K562 (cell line): ENCODE results near the gene HK2. TPM values are rescaled to one million over a fixed set of nuclear protein-coding genes. Genes with fewer than 3 reads are reported as not detected.

Source experiments
- ATAC-seq: fragments of 200-7000 bp; cut with Tn5 transposase; 3 replicates; pipeline ENCODE4 v1.9.1; 2020; ENCODE audit warnings: moderate library complexity
- BruUV-seq: library from RNA; stranded (reverse); fragments of 400-500 nt; replicated peaks from 2 replicates; lab custom pipeline; 2021; lab: Mats Ljungman, UMichigan
- CTCF ChIA-PET: fragments of 300-600 bp; formaldehyde crosslinking; extraction: SDS; loops from one replicate; lab custom pipeline; 2021; ENCODE audit warnings: low intra/inter-chr PET ratio; lab: Yijun Ruan, JAX
- POLR2A ChIA-PET: fragments of 300-600, 350-650 bp; sonication (Branson Sonifier 250); formaldehyde crosslinking; extraction: SDS; loops from one replicate; lab custom pipeline; 2021; ENCODE audit warnings: antibody characterized with exemption, inconsistent platforms; lab: Yijun Ruan, JAX
- DNase-seq, 4 experiments: peaks; one replicate each; pipeline versions ENCODE4 v3.0.0 to v3.0.0-alpha.2; 2011 to 2018; ENCODE audit warnings: low spot score in 3 of 4, mixed read lengths in 3 of 4; ENCODE audit errors: extremely low read depth in 1 of 4
- FAIRE-seq: peaks from 2 replicates; lab custom pipeline; 2011; peaks lifted over from hg19 to GRCh38; lab: Jason Lieb, UNC
- H2AFZ ChIP-seq: 2 replicates; pipeline ENCODE4 v1.6.0; 2011; ENCODE audit warnings: low read depth, low read length, control low read depth, inconsistent platforms
- H3K27ac ChIP-seq: fragments of 200-600 bp; 3 replicates; pipeline ENCODE4 v1.8.0; 2011; ENCODE audit warnings: low read depth, mild to moderate bottlenecking, control low read depth, inconsistent platforms, low read length, moderate library complexity, mixed read lengths; ENCODE audit errors: extremely low read depth
- H3K27me3 ChIP-seq, 2 experiments: fragments of 300-600 bp in 1 of 2; 2 replicates in 1 of 2; 3 replicates in 1 of 2; pipeline versions ENCODE4 v1.6.0 to v1.8.0; 2011; ENCODE audit warnings: inconsistent platforms in 2 of 2, low read length in 2 of 2, mild to moderate bottlenecking in 1 of 2, mixed read lengths in 1 of 2, moderate library complexity in 1 of 2; ENCODE audit not compliant: control insufficient read depth in 2 of 2, insufficient read depth in 2 of 2
- H3K36me3 ChIP-seq: fragments of 300-600 bp; 3 replicates; pipeline ENCODE4 v1.8.0; 2011; ENCODE audit warnings: mild to moderate bottlenecking, low read length, inconsistent platforms; ENCODE audit not compliant: control insufficient read depth, insufficient read depth
- H3K4me1 ChIP-seq, 2 experiments: fragments of 200-600 bp in 1 of 2; replicated peaks in 1 of 2; 2 replicates in 1 of 2; 3 replicates in 1 of 2; pipeline versions ENCODE4 v1.5.1 to v1.8.0; 2011; ENCODE audit warnings: inconsistent platforms in 2 of 2, low read length in 2 of 2, mild to moderate bottlenecking in 1 of 2, mixed read lengths in 1 of 2, moderate library complexity in 1 of 2; ENCODE audit not compliant: control insufficient read depth in 2 of 2, insufficient read depth in 2 of 2
- H3K4me2 ChIP-seq: 2 replicates; pipeline ENCODE4 v1.6.1; 2011; ENCODE audit warnings: low read length, control low read depth, inconsistent platforms, mixed read lengths; ENCODE audit not compliant: insufficient read depth
- H3K4me3 ChIP-seq: fragments of 200-600 bp; sonication (generic), shearing (Covaris generic); 2 replicates; pipeline ENCODE4 v1.5.1; 2016; ENCODE audit warnings: control low read depth, inconsistent platforms
- H3K79me2 ChIP-seq: fragments of 200-600 bp; 3 replicates; pipeline ENCODE4 v1.8.0; 2011; ENCODE audit warnings: low read length, inconsistent platforms; ENCODE audit not compliant: control insufficient read depth, insufficient read depth
- H3K9ac ChIP-seq, 2 experiments: 2 replicates each; pipeline versions ENCODE4 v1.6.0 to v1.6.1; 2011; ENCODE audit warnings: low read depth in 2 of 2, low read length in 2 of 2, control low read depth in 1 of 2, inconsistent platforms in 1 of 2, mild to moderate bottlenecking in 1 of 2, mixed read lengths in 1 of 2; ENCODE audit not compliant: insufficient read depth in 1 of 2
- H3K9me1 ChIP-seq: one replicate; pipeline ENCODE4 v1.6.0; 2011; ENCODE audit warnings: inconsistent platforms, mild to moderate bottlenecking, low read length, moderate library complexity; ENCODE audit not compliant: control insufficient read depth, insufficient read depth
- H3K9me3 ChIP-seq: replicated peaks from 2 replicates; pipeline ENCODE4 v1.5.1; 2011; ENCODE audit warnings: low read depth, low read length, inconsistent platforms; ENCODE audit not compliant: control insufficient read depth, insufficient read depth
- H4K20me1 ChIP-seq: replicated peaks from 2 replicates; pipeline ENCODE4 v1.6.1; 2011; ENCODE audit warnings: low read length, inconsistent platforms, mixed read lengths; ENCODE audit not compliant: control insufficient read depth, insufficient read depth
- CC2D1A ChIP-seq: fragments of 450-650 bp; IDR thresholded peaks from 2 replicates; pipeline ENCODE4 v1.6.1; 2017; ENCODE audit warnings: mild to moderate bottlenecking
- GATA2 ChIP-seq: sonication (generic); formaldehyde crosslinking; IDR thresholded peaks from 2 replicates; pipeline ENCODE4 v1.4.0; 2020; ENCODE audit warnings: mild to moderate bottlenecking, missing genetic modification reagents
- KLF16 ChIP-seq: IDR thresholded peaks from 2 replicates; pipeline ENCODE4 v1.6.1; 2016; ENCODE audit warnings: antibody characterized with exemption
- MBD2 ChIP-seq: sonication (generic); IDR thresholded peaks from 2 replicates; pipeline ENCODE4 v1.6.1; 2016; ENCODE audit warnings: low read depth, borderline replicate concordance
- NR2C2 ChIP-seq, 2 experiments: fragments of 200-800 bp in 1 of 2; sonication (Bioruptor generic) in 1 of 2; sonication (generic) in 1 of 2; formaldehyde crosslinking in 1 of 2; IDR thresholded peaks; 2 replicates each; pipeline versions ENCODE4 v1.6.1 to v1.8.0; 2016 to 2022; ENCODE audit warnings: mild to moderate bottlenecking in 1 of 2, missing compliant biosample characterization in 1 of 2, missing genetic modification characterization in 1 of 2, missing genetic modification reagents in 1 of 2
- PHF21A ChIP-seq: fragments of 450-650 bp; IDR thresholded peaks from 2 replicates; pipeline ENCODE4 v1.6.1; 2017; ENCODE audit warnings: low read depth, borderline replicate concordance
- PURB ChIP-seq: sonication (generic); formaldehyde crosslinking; IDR thresholded peaks from 2 replicates; pipeline ENCODE4 v1.9.0; 2021; ENCODE audit warnings: low read depth, mild to moderate bottlenecking, missing genetic modification reagents
- TAL1 ChIP-seq: fragments of 450-650 bp; IDR thresholded peaks from 2 replicates; pipeline ENCODE4 v1.6.1; 2016; ENCODE audit warnings: mild to moderate bottlenecking
- WHSC1 ChIP-seq: IDR thresholded peaks from one replicate; pipeline ENCODE4 v1.6.1; 2012; ENCODE audit warnings: low read length, control low read depth, inconsistent platforms
- ZNF707 ChIP-seq: fragments of 250-450 bp; sonication (Bioruptor Pico); conservative IDR thresholded peaks from 2 replicates; pipeline ENCODE4 v1.8.0; 2022; ENCODE audit warnings: inconsistent platforms, mild to moderate bottlenecking, moderate library complexity
- WGBS: fragments of 100-300 bp; shearing (Covaris generic); methylation state at CpG from one replicate; pipeline ENCODE4 v1.1.6; 2016; ENCODE audit warnings: low coverage, mixed read lengths; ENCODE audit not compliant: insufficient coverage; ENCODE audit errors: missing lambda C conversion rate; 5-methylcytosine and 5-hydroxymethylcytosine counted together
- in situ Hi-C: fragments of 300-500 bp; cut with MboI; formaldehyde crosslinking; loops from 4 replicates; pipeline ENCODE4 v1.15.0; 2018; ENCODE audit warnings: inconsistent platforms, mixed read lengths
- intact Hi-C: fragments of 100-400 bp; cut with micrococcal nuclease; formaldehyde crosslinking; loops from 2 replicates; pipeline ENCODE4 v1.14.2; 2022
- polyA plus RNA-seq, 8 experiments: library from polyadenylated mRNA; depleted of rRNA in 4 of 8; stranded (reverse) in 5 of 8; unstranded in 3 of 8; fragments of >200 nt; fragmentation: Nextera tagmentation in 2 of 8; fragmentation: Illumina TruSeq in 1 of 8; extraction: Ambion mirVana in 2 of 8; extraction: Trizol in 1 of 8; gene quantifications; 2 replicates each; pipeline versions ENCODE4 v1.2.1 to v1.2.3, GENCODE V29; 2011 to 2014; ENCODE audit warnings: inconsistent platforms in 1 of 8, missing spikeins in 1 of 8
- total RNA-seq, 7 experiments: library from RNA; depleted of rRNA in 6 of 7; stranded (reverse); fragments of >200 nt in 6 of 7; fragmentation: Illumina TruSeq in 2 of 7; extraction: Trizol in 2 of 7; gene quantifications; 2 replicates each; pipeline versions ENCODE4 v1.2.1 to v1.2.3, GENCODE V29; 2011 to 2021; ENCODE audit warnings: low replicate concordance in 1 of 7
- TF ChIP-seq, protein P1 (sequence below): sonication (generic); formaldehyde crosslinking; IDR thresholded peaks from 2 replicates; pipeline ENCODE4 v1.8.1; 2023; ENCODE audit warnings: mild to moderate bottlenecking, missing genetic modification reagents

HK2 gene
- total and polyA plus RNA-seq, 9 of the 15 experiments (the other 6 are each of a cell fraction or from before 2014, with no cell fraction given), result 4.7 to 56.0 (median 19.9) TPM

DNA sequence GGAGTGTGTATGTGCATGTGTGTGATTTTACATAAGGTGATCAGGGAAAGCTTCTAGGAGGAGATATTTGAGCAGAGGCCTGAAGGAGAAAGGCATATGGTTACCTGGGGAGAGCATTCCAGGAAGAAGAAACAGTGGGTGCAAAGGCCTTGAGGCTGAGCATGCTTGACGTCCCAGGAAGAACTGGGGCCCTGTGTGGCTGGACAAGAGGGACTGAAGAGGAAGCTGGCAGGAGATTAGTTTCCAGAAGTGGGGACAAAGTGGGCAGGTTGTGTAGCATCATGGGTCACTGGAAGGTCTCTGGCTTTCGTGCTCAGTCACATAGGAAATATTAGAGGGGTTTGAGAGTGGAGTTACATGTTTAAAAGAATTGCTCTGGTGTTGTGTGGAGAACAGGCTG is 82.5 kb downstream of the HK2 start:
- TF ChIP-seq PHF21A, result no peak
- TF ChIP-seq GATA2 (CRISPR knock-in tag), result no peak
- no peak for TF ChIP-seq NR2C2 (CRISPR knock-in tag; IDR thresholded peaks at IDR 0.05)
- no peak for TF ChIP-seq NR2C2 (tag; IDR thresholded peaks at IDR 0.05)
- TF ChIP-seq PURB (CRISPR knock-in tag), result no peak
- no peak for TF ChIP-seq ZNF707 (CRISPR knock-in tag)
- TF ChIP-seq, protein P1, sequence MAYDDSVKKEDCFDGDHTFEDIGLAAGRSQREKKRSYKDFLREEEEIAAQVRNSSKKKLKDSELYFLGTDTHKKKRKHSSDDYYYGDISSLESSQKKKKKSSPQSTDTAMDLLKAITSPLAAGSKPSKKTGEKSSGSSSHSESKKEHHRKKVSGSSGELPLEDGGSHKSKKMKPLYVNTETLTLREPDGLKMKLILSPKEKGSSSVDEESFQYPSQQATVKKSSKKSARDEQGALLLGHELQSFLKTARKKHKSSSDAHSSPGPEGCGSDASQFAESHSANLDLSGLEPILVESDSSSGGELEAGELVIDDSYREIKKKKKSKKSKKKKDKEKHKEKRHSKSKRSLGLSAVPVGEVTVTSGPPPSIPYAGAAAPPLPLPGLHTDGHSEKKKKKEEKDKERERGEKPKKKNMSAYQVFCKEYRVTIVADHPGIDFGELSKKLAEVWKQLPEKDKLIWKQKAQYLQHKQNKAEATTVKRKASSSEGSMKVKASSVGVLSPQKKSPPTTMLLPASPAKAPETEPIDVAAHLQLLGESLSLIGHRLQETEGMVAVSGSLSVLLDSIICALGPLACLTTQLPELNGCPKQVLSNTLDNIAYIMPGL, result no peak
- TF ChIP-seq TAL1, result no peak
- TF ChIP-seq KLF16, result no peak
- no peak for TF ChIP-seq CC2D1A
- no peak for TF ChIP-seq WHSC1
- no peak for TF ChIP-seq MBD2
- BruUV-seq, result no TSS peak
- DNase-seq, result no peak
- no peaks in the 10 kb centered on the region for H3K79me2 ChIP-seq
- H3K27ac ChIP-seq, result no peak overlapping the region
- in situ Hi-C loops (loop anchor here (5.0 to 10.0 kb wide), 4 partner anchors 141 to 698 kb away; no protein-coding TSS in a partner anchor), intact Hi-C loops (loop anchor here (5.0 kb wide), 1 partner anchor 691 kb away; no protein-coding TSS in a partner anchor)
- peaks cover 0 to 6% of the 10 kb centered on the region in 2 experiments; a peak in 2 of 5 replicates for H3K4me1 ChIP-seq
- no peak for ATAC-seq
- no peak for FAIRE-seq
- no peaks in the 10 kb centered on the region for H3K36me3 ChIP-seq
- H3K4me3 ChIP-seq, result no peak overlapping the region
- peaks cover 6% of the 10 kb centered on the region for H3K9me1 ChIP-seq
- no peaks in the 10 kb centered on the region for H4K20me1 ChIP-seq
- H3K9ac ChIP-seq, result no peak overlapping the region
- no peak overlapping the region for H2AFZ ChIP-seq
- WGBS, result 3% methylated on average over 2 of the region's 2 CpGs
- H3K9me3 ChIP-seq, result no peaks in the 10 kb centered on the region
- ChIA-PET POLR2A (no interaction called here), CTCF (no interaction called here)
- no peak overlapping the region for H3K4me2 ChIP-seq
- peaks cover 6 to 57% of the 10 kb centered on the region in 2 experiments for H3K27me3 ChIP-seq
